ENCODE data around the gene CBLN3. TPM values are rescaled to one million over a fixed set of nuclear protein-coding genes. Genes with fewer than 3 reads are reported as not detected.

CBLN3 gene
- total RNA-seq, 1 donor from 2014 or later, result 5.2 TPM

- Mint-ChIP-seq H3K9me3 (ENCODE audit: low read depth) (no peaks in the 10 kb centered on the region), H3K4me3 (ENCODE audit: unreplicated experiment) (peak overlapping the region; percentile 88), H3K27ac (ENCODE audit: unreplicated experiment) (peak overlapping the region; percentile 98), H3K36me3 (ENCODE audit: low read depth) (peaks cover 6% of the 10 kb centered on the region), H3K27me3 (ENCODE audit: low read depth) (no peaks in the 10 kb centered on the region), H3K4me1 (ENCODE audit: low read depth) (peaks cover 29% of the 10 kb centered on the region)
- DNase-seq (ENCODE audit: low spot score), result no peak
- no peak for TF ChIP-seq CTCF (IDR thresholded peaks at IDR 0.05)
These were observed 12.4 kb upstream of the CBLN3 start for GRCh38 chr14:24441904-24442239.

GRCh38 chr14:24441485-24441884 lies 12.0 kb upstream of the CBLN3 start:
- Mint-ChIP-seq H3K27ac (ENCODE audit: unreplicated experiment) (peak overlapping the region; percentile 98), H3K36me3 (ENCODE audit: low read depth) (peaks cover 8% of the 10 kb centered on the region), H3K4me1 (ENCODE audit: low read depth) (peaks cover 33% of the 10 kb centered on the region), H3K9me3 (ENCODE audit: low read depth) (no peaks in the 10 kb centered on the region), H3K27me3 (ENCODE audit: low read depth) (no peaks in the 10 kb centered on the region), H3K4me3 (ENCODE audit: unreplicated experiment) (peak overlapping the region; percentile 88)
- DNase-seq (ENCODE audit: low spot score), result no peak
- TF ChIP-seq CTCF (IDR thresholded peaks at IDR 0.05), result no peak

GRCh38 chr14:24440606-24441399 lies 11.3 kb upstream of the CBLN3 start:
- no peak for DNase-seq (ENCODE audit: low spot score)
- Mint-ChIP-seq H3K4me3 (ENCODE audit: unreplicated experiment) (peak overlapping the region; percentile 88), H3K27ac (ENCODE audit: unreplicated experiment) (peak overlapping the region; percentile 98), H3K36me3 (ENCODE audit: low read depth) (peaks cover 8% of the 10 kb centered on the region), H3K4me1 (ENCODE audit: low read depth) (peaks cover 34% of the 10 kb centered on the region), H3K27me3 (ENCODE audit: low read depth) (no peaks in the 10 kb centered on the region), H3K9me3 (ENCODE audit: low read depth) (no peaks in the 10 kb centered on the region)
- TF ChIP-seq CTCF (IDR thresholded peaks at IDR 0.05), result no peak

- Mint-ChIP-seq H3K27me3 (ENCODE audit: low read depth) (no peaks in the 10 kb centered on the region), H3K9me3 (ENCODE audit: low read depth) (no peaks in the 10 kb centered on the region), H3K4me1 (ENCODE audit: low read depth) (peaks cover 38% of the 10 kb centered on the region), H3K4me3 (ENCODE audit: unreplicated experiment) (no peak overlapping the region), H3K27ac (ENCODE audit: unreplicated experiment) (no peak overlapping the region), H3K36me3 (ENCODE audit: low read depth) (peaks cover 8% of the 10 kb centered on the region)
- DNase-seq (ENCODE audit: low spot score), result no peak
- TF ChIP-seq CTCF (IDR thresholded peaks at IDR 0.05), result no peak
These were observed 10.6 kb upstream of the CBLN3 start for GRCh38 chr14:24439830-24440605.

GRCh38 chr14:24439257-24439656 lies 9.8 kb upstream of the CBLN3 start:
- Mint-ChIP-seq H3K36me3 (ENCODE audit: low read depth) (peaks cover 8% of the 10 kb centered on the region), H3K27ac (ENCODE audit: unreplicated experiment) (peak overlapping the region; percentile 37), H3K9me3 (ENCODE audit: low read depth) (no peaks in the 10 kb centered on the region), H3K4me1 (ENCODE audit: low read depth) (peaks cover 38% of the 10 kb centered on the region), H3K4me3 (ENCODE audit: unreplicated experiment) (no peak overlapping the region), H3K27me3 (ENCODE audit: low read depth) (no peaks in the 10 kb centered on the region)
- no peak for TF ChIP-seq CTCF (IDR thresholded peaks at IDR 0.05)
- DNase-seq (ENCODE audit: low spot score), result no peak
